ENCODE results near the gene UXT. TPM values are rescaled to one million over a fixed set of nuclear protein-coding genes. Genes with fewer than 3 reads are reported as not detected.

Gene UXT
- total and polyA plus RNA-seq, 9 of the 15 experiments (the other 6 are each of a cell fraction or from before 2014, with no cell fraction given) = 141 to 300 (median 204) TPM

DNA sequence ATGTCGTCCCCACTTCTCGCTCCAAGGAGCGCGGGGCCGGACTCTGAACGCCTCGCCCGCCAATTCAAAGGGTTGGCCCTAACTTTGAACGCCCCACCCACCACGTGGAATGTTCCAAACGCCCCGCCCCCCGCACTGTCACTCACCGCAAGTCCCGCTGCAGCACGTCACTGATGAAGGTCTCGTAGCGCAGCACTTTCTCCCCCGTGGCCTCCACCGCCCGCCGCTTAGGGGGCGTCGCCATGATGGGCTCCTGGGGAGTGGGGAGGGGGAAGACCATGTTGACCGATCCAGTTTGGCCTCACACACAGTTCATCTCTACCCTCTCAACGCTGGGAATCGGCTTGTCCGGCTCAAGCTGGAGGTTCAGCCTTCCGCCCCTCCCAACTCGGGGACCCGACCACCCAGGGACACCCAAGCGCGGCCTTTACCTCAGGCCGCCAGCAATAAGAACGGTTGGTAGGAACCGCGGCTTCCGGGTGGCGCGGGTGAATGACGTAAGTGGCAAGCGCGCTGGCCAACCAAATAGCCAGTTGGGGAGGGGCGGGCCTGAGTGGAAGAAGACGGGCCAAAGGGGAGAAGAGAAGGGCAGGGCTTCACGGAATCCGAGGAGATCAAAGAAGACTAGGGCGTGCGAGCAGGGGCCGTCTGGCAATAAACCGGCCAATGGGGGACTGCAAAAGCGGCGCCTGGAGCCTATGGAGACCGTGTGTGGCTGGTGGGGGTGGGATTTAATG is at the start of gene UXT (continued):
- TF ChIP-seq, protein P1, sequence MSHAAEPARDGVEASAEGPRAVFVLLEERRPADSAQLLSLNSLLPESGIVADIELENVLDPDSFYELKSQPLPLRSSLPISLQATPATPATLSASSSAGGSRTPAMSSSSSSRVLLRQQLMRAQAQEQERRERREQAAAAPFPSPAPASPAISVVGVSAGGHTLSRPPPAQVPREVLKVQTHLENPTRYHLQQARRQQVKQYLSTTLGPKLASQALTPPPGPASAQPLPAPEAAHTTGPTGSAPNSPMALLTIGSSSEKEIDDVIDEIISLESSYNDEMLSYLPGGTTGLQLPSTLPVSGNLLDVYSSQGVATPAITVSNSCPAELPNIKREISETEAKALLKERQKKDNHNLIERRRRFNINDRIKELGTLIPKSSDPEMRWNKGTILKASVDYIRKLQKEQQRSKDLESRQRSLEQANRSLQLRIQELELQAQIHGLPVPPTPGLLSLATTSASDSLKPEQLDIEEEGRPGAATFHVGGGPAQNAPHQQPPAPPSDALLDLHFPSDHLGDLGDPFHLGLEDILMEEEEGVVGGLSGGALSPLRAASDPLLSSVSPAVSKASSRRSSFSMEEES (CRISPR knock-in tag; IDR thresholded peaks at IDR 0.05) = no peak
- TF ChIP-seq, protein P2, sequence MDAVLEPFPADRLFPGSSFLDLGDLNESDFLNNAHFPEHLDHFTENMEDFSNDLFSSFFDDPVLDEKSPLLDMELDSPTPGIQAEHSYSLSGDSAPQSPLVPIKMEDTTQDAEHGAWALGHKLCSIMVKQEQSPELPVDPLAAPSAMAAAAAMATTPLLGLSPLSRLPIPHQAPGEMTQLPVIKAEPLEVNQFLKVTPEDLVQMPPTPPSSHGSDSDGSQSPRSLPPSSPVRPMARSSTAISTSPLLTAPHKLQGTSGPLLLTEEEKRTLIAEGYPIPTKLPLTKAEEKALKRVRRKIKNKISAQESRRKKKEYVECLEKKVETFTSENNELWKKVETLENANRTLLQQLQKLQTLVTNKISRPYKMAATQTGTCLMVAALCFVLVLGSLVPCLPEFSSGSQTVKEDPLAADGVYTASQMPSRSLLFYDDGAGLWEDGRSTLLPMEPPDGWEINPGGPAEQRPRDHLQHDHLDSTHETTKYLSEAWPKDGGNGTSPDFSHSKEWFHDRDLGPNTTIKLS (IDR thresholded peaks at IDR 0.05; ENCODE audit: borderline replicate concordance, low read depth) = peak; percentile 28; the same call in 1 of the 2 replicates
- TF ChIP-seq, protein P3, sequence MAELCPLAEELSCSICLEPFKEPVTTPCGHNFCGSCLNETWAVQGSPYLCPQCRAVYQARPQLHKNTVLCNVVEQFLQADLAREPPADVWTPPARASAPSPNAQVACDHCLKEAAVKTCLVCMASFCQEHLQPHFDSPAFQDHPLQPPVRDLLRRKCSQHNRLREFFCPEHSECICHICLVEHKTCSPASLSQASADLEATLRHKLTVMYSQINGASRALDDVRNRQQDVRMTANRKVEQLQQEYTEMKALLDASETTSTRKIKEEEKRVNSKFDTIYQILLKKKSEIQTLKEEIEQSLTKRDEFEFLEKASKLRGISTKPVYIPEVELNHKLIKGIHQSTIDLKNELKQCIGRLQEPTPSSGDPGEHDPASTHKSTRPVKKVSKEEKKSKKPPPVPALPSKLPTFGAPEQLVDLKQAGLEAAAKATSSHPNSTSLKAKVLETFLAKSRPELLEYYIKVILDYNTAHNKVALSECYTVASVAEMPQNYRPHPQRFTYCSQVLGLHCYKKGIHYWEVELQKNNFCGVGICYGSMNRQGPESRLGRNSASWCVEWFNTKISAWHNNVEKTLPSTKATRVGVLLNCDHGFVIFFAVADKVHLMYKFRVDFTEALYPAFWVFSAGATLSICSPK (IDR thresholded peaks at IDR 0.05; ENCODE audit: borderline replicate concordance) = no peak
- TF ChIP-seq MYC (IDR thresholded peaks at IDR 0.05; ENCODE audit: low read depth, low read length) (peak; percentile 87), MYC (CRISPR knock-in tag; IDR thresholded peaks at IDR 0.05; ENCODE audit: borderline replicate concordance, low read depth) (peak; percentile 59; the same call in 1 of the 2 replicates), ZBTB7A (IDR thresholded peaks at IDR 0.05; ENCODE audit: borderline replicate concordance, control insufficient read depth, low read depth, low read length) (peak; percentile 73), POLR2G (IDR thresholded peaks at IDR 0.05; ENCODE audit: low read depth, low read length) (peak; percentile 92), TEAD2 (tag; IDR thresholded peaks at IDR 0.05) (no peak), RBFOX2 (IDR thresholded peaks at IDR 0.05; ENCODE audit: low read depth, low read length) (peak; percentile 95), RBM34 (IDR thresholded peaks at IDR 0.05; ENCODE audit: borderline replicate concordance, insufficient read depth, low read length) (no peak), SIX5 (IDR thresholded peaks at IDR 0.05; ENCODE audit: borderline replicate concordance in 1 of 2, insufficient read depth in 1 of 2, low read depth in 1 of 2, low read length in 2 of 2) (no peak)
- TF ChIP-seq, protein P4, sequence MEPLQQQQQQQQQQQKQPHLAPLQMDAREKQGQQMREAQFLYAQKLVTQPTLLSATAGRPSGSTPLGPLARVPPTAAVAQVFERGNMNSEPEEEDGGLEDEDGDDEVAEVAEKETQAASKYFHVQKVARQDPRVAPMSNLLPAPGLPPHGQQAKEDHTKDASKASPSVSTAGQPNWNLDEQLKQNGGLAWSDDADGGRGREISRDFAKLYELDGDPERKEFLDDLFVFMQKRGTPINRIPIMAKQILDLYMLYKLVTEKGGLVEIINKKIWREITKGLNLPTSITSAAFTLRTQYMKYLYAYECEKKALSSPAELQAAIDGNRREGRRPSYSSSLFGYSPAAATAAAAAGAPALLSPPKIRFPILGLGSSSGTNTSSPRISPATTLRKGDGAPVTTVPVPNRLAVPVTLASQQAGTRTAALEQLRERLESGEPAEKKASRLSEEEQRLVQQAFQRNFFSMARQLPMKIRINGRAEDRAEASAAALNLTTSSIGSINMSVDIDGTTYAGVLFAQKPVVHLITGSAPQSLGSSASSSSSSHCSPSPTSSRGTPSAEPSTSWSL (CRISPR knock-in tag; IDR thresholded peaks at IDR 0.05; ENCODE audit: borderline replicate concordance) = no peak
- TF ChIP-seq, protein P5, sequence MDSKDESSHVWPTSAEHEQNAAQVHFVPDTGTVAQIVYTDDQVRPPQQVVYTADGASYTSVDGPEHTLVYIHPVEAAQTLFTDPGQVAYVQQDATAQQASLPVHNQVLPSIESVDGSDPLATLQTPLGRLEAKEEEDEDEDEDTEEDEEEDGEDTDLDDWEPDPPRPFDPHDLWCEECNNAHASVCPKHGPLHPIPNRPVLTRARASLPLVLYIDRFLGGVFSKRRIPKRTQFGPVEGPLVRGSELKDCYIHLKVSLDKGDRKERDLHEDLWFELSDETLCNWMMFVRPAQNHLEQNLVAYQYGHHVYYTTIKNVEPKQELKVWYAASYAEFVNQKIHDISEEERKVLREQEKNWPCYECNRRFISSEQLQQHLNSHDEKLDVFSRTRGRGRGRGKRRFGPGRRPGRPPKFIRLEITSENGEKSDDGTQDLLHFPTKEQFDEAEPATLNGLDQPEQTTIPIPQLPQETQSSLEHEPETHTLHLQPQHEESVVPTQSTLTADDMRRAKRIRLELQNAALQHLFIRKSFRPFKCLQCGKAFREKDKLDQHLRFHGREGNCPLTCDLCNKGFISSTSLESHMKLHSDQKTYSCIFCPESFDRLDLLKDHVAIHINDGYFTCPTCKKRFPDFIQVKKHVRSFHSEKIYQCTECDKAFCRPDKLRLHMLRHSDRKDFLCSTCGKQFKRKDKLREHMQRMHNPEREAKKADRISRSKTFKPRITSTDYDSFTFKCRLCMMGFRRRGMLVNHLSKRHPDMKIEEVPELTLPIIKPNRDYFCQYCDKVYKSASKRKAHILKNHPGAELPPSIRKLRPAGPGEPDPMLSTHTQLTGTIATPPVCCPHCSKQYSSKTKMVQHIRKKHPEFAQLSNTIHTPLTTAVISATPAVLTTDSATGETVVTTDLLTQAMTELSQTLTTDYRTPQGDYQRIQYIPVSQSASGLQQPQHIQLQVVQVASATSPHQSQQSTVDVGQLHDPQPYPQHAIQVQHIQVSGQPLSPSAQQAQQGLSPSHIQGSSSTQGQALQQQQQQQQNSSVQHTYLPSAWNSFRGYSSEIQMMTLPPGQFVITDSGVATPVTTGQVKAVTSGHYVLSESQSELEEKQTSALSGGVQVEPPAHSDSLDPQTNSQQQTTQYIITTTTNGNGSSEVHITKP (IDR thresholded peaks at IDR 0.05; ENCODE audit: partially characterized antibody) = peak; percentile 82
